GM12878 (cell line): ENCODE measurements around the gene PEMT. TPM values are rescaled to one million over a fixed set of nuclear protein-coding genes. Genes with fewer than 3 reads are reported as not detected.

Experiments used
- ATAC-seq: fragments of 200-7000 bp; cut with Tn5 transposase; 3 replicates; pipeline ENCODE4 v1.9.1; 2020; ENCODE audit warnings: mild to moderate bottlenecking, moderate library complexity
- BruUV-seq: library from RNA; stranded (reverse); fragments of 400-500 nt; replicated peaks from 2 replicates; lab custom pipeline; 2021; lab: Mats Ljungman, UMichigan
- CTCF ChIA-PET: fragments of 300-600 bp; sonication (Branson Sonifier 250); formaldehyde crosslinking; extraction: SDS; loops from one replicate; lab custom pipeline; 2021; ENCODE audit warnings: inconsistent platforms; lab: Yijun Ruan, JAX
- POLR2A ChIA-PET: fragments of 350-600 bp; formaldehyde crosslinking; extraction: SDS; loops from one replicate; lab custom pipeline; 2021; ENCODE audit warnings: inconsistent platforms; lab: Charles Lee
- RAD21 ChIA-PET: fragments of 300-600 bp; sonication (Branson Sonifier 250); formaldehyde crosslinking; loops from one replicate; lab custom pipeline; 2023; ENCODE audit warnings: antibody characterized with exemption; ENCODE audit not compliant: unreplicated experiment; lab: Charles Lee
- SMC1A ChIA-PET: fragments of 300-600 bp; sonication (Branson Sonifier 250); formaldehyde crosslinking; loops from one replicate; lab custom pipeline; 2023; ENCODE audit not compliant: unreplicated experiment, uncharacterized antibody; lab: Charles Lee
- DNase-seq: peaks from one replicate; pipeline ENCODE4 v3.0.0-alpha.2; 2011; ENCODE audit warnings: low read depth, low spot score
- FAIRE-seq: peaks from 3 replicates; lab custom pipeline; 2011; peaks lifted over from hg19 to GRCh38; lab: Jason Lieb, UNC
- H2AFZ ChIP-seq: 2 replicates; pipeline ENCODE4 v1.6.0; 2011; ENCODE audit warnings: low read depth, low read length, control low read depth; ENCODE audit not compliant: control insufficient read depth
- H3K27ac ChIP-seq: 2 replicates; pipeline ENCODE4 v1.5.1; 2011; ENCODE audit warnings: control low read depth; ENCODE audit not compliant: control insufficient read depth, insufficient read depth
- H3K27me3 ChIP-seq, 2 experiments: replicated peaks in 1 of 2; 2 replicates each; pipeline versions ENCODE4 v1.6.0 to v1.6.1; 2011; ENCODE audit warnings: low read length in 1 of 2; ENCODE audit not compliant: control insufficient read depth in 2 of 2, insufficient read depth in 2 of 2
- H3K36me3 ChIP-seq, 2 experiments: 2 replicates each; pipeline ENCODE4 v1.5.1; 2011; ENCODE audit warnings: low read length in 1 of 2; ENCODE audit not compliant: control insufficient read depth in 2 of 2, insufficient read depth in 2 of 2
- H3K4me1 ChIP-seq: 2 replicates; pipeline ENCODE4 v1.6.1; 2011; ENCODE audit warnings: mild to moderate bottlenecking, low read length, moderate library complexity, mixed read lengths; ENCODE audit not compliant: control insufficient read depth, insufficient read depth
- H3K4me2 ChIP-seq: 2 replicates; pipeline ENCODE4 v1.6.0; 2011; ENCODE audit warnings: control low read depth; ENCODE audit not compliant: control insufficient read depth, insufficient read depth
- H3K4me3 ChIP-seq: fragments of 200-600 bp; sonication (generic); 2 replicates; pipeline ENCODE4 v1.5.1; 2016
- H3K79me2 ChIP-seq: 2 replicates; pipeline ENCODE4 v1.6.0; 2011; ENCODE audit warnings: low read length; ENCODE audit not compliant: control insufficient read depth, insufficient read depth
- H3K9ac ChIP-seq: 2 replicates; pipeline ENCODE4 v1.8.0; 2011; ENCODE audit warnings: low read length, control low read depth, mixed read lengths; ENCODE audit not compliant: control insufficient read depth, insufficient read depth
- H3K9me3 ChIP-seq: replicated peaks from 3 replicates; pipeline ENCODE4 v1.5.1; 2011; ENCODE audit warnings: mild to moderate bottlenecking, low read length; ENCODE audit not compliant: control insufficient read depth, insufficient read depth
- H4K20me1 ChIP-seq: 2 replicates; pipeline ENCODE4 v1.6.0; 2011; ENCODE audit not compliant: control insufficient read depth, insufficient read depth
- BCL11A ChIP-seq: IDR thresholded peaks from 2 replicates; pipeline ENCODE4 v1.6.1; 2011; ENCODE audit warnings: low read depth, low read length
- FOXM1 ChIP-seq: IDR thresholded peaks from 2 replicates; pipeline ENCODE4 v1.6.1; 2012; ENCODE audit warnings: low read depth, mild to moderate bottlenecking, inconsistent platforms, low read length, moderate library complexity
- HDAC6 ChIP-seq: fragments of 200-600 bp; sonication (generic); IDR thresholded peaks from one replicate; pipeline ENCODE4 v1.8.0; 2017; ENCODE audit warnings: antibody characterized with exemption; ENCODE audit not compliant: unreplicated experiment
- KDM1A ChIP-seq: fragments of 200-600 bp; sonication (generic); IDR thresholded peaks from 2 replicates; pipeline ENCODE4 v1.6.1; 2016; ENCODE audit warnings: borderline replicate concordance
- KLF5 ChIP-seq: fragments of 450-650 bp; IDR thresholded peaks from 2 replicates; pipeline ENCODE4 v1.6.1; 2014; ENCODE audit warnings: mild to moderate bottlenecking; ENCODE audit not compliant: partially characterized antibody
- LARP7 ChIP-seq: fragments of 450-650 bp; IDR thresholded peaks from 2 replicates; pipeline ENCODE4 v1.6.1; 2017; ENCODE audit warnings: mild to moderate bottlenecking
- MTA2 ChIP-seq: fragments of 450-650 bp; IDR thresholded peaks from 2 replicates; pipeline ENCODE4 v1.6.1; 2016; ENCODE audit warnings: low read depth, mild to moderate bottlenecking, moderate library complexity
- NFYB ChIP-seq: IDR thresholded peaks from 2 replicates; pipeline ENCODE4 v1.6.1; 2011; ENCODE audit warnings: low read depth, mild to moderate bottlenecking, low read length, improper control_type of control experiment, moderate library complexity; ENCODE audit not compliant: insufficient read depth
- NR2C1 ChIP-seq: fragments of 450-650 bp; IDR thresholded peaks from 2 replicates; pipeline ENCODE4 v1.6.1; 2017; ENCODE audit warnings: antibody characterized with exemption, mild to moderate bottlenecking, moderate library complexity
- NR2F1 ChIP-seq: fragments of 450-650 bp; conservative IDR thresholded peaks from 2 replicates; pipeline ENCODE4 v1.6.1; 2017; ENCODE audit warnings: mild to moderate bottlenecking
- NRF1 ChIP-seq: conservative IDR thresholded peaks from 2 replicates; pipeline ENCODE4 v1.6.1; 2011; ENCODE audit warnings: mild to moderate bottlenecking, low read depth, low read length, improper control_type of control experiment
- POLR2AphosphoS2 ChIP-seq: IDR thresholded peaks from 2 replicates; pipeline ENCODE4 v1.6.1; 2011; ENCODE audit warnings: low read depth, mild to moderate bottlenecking, low read length, improper control_type of control experiment, moderate library complexity
- RELA ChIP-seq: fragments of 450-650 bp; IDR thresholded peaks from 2 replicates; pipeline ENCODE4 v1.8.0; 2014; ENCODE audit warnings: borderline replicate concordance; ENCODE audit not compliant: partially characterized antibody
- RFX5 ChIP-seq: IDR thresholded peaks from 2 replicates; pipeline ENCODE4 v1.6.1; 2011; ENCODE audit warnings: low read depth, low read length, improper control_type of control experiment
- ZNF217 ChIP-seq: fragments of 450-650 bp; IDR thresholded peaks from 2 replicates; pipeline ENCODE4 v1.6.1; 2017; ENCODE audit warnings: antibody characterized with exemption, mild to moderate bottlenecking
- WGBS: methylation state at CpG from one replicate; pipeline ENCODE4 v1.1.6; 2016; ENCODE audit warnings: low lambda C conversion rate; ENCODE audit not compliant: insufficient replicate concordance, insufficient coverage; ENCODE audit errors: missing lambda C conversion rate; 5-methylcytosine and 5-hydroxymethylcytosine counted together
- in situ Hi-C: fragments of 300-500 bp; cut with MboI; formaldehyde crosslinking; loops from 9 replicates; pipeline ENCODE4 v1.14.3; 2018; ENCODE audit warnings: mixed read lengths
- intact Hi-C: fragments of 100-400 bp; cut with micrococcal nuclease; formaldehyde crosslinking; loops from one replicate; pipeline ENCODE4 v1.14.2; 2022; ENCODE audit not compliant: unreplicated experiment
- polyA plus RNA-seq, 11 experiments: library from polyadenylated mRNA; depleted of rRNA in 4 of 11; unstranded in 6 of 11; stranded (reverse) in 5 of 11; fragments of >200 nt; fragmentation: Nextera tagmentation in 4 of 11; fragmentation: Illumina TruSeq in 1 of 11; extraction: Ambion mirVana in 4 of 11; extraction: Trizol in 1 of 11; gene quantifications; 1 replicate in 1 of 11; 2 replicates in 10 of 11; pipeline versions ENCODE4 v1.2.1 to v1.2.3, GENCODE V29; 2011 to 2016; ENCODE audit warnings: inconsistent platforms in 2 of 11, missing spikeins in 2 of 11, low read depth in 1 of 11
- total RNA-seq, 4 experiments: library from RNA; depleted of rRNA in 3 of 4; stranded (reverse); fragments of >200 nt in 3 of 4; fragmentation: Illumina TruSeq in 1 of 4; extraction: Trizol in 1 of 4; gene quantifications; 2 replicates each; pipeline versions ENCODE4 v1.2.1 to v1.2.3, GENCODE V29; 2013 to 2021
- TF ChIP-seq, protein P1 (sequence below): IDR thresholded peaks from 2 replicates; pipeline ENCODE4 v1.6.1; 2011; ENCODE audit warnings: low read depth, mild to moderate bottlenecking, low read length, moderate library complexity, borderline replicate concordance; ENCODE audit errors: extremely low read depth
- TF ChIP-seq, protein P2 (sequence below): IDR thresholded peaks from 2 replicates; pipeline ENCODE4 v1.6.1; 2011; ENCODE audit warnings: low read depth, low read length, improper control_type of control experiment, borderline replicate concordance
- TF ChIP-seq, protein P3 (sequence below): IDR thresholded peaks from 2 replicates; pipeline ENCODE4 v1.6.1; 2011; ENCODE audit warnings: borderline replicate concordance, low read depth, mild to moderate bottlenecking, moderate library complexity, low read length; ENCODE audit not compliant: insufficient read depth, poor library complexity, severe bottlenecking

Gene PEMT
- total and polyA plus RNA-seq, 10 of the 15 experiments (the other 5 are each of a cell fraction or from before 2014, with no cell fraction given): 2.8 to 44.7 (median 25.4) TPM

DNA sequence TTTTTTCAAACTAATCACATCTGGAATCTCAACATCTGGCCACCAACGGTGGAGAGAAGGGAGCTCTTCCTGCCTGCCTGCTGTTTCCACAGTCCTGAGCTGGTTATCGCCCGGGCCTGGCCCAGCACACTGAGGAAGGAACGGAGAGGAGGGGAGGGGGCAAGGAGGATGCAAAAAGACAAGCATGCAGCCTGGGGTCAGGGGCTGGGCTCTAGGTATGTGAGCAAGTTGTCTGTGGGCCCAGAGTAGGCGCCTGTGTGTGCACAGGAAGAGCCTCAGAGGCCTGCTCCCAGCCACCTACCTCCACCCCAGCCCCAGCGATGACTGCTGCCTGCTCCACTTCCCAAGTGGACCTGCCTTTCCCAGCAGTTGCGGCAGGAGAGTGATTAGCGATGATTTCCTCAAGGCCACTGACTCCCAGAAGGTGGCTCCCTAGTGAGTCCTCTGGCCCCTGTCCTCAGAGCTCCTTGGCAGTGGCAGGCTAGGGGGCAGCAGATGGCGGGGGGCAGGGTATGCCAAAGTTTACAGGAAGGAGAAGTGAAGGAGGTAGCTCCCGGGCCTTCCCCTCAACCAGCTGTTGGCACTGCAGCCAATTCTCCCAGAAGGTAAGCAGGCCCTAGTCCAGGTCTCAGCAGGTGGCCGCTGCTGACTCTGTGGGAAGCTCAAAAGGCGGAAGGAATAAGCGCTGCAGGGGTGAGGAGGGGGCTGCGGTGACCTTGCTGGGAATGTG lies 68.3 kb downstream of the PEMT start:
- Histone ChIP-seq H4K20me1 (no peaks in the 10 kb centered on the region), H2AFZ (no peak overlapping the region), H3K79me2 (no peaks in the 10 kb centered on the region), H3K27me3 (no peaks in the 10 kb centered on the region), H3K9ac (no peak overlapping the region), H3K4me2 (no peak overlapping the region), H3K4me1 (no peaks in the 10 kb centered on the region), H3K27ac (no peak overlapping the region), H3K9me3 (no peaks in the 10 kb centered on the region), H3K36me3 (no peaks in the 10 kb centered on the region), H3K4me3 (no peak overlapping the region)
- POLR2A ChIA-PET: no interaction called here
- intact Hi-C loops (no loop called here), in situ Hi-C loops (no loop called here)
- no TSS peak for BruUV-seq
- no peak for FAIRE-seq
- TF ChIP-seq KLF5 (no peak), RFX5 (no peak), NR2F1 (no peak), BCL11A (no peak), KDM1A (no peak), RELA (no peak), NRF1 (no peak), FOXM1 (no peak), MTA2 (no peak), NFYB (no peak), ZNF217 (no peak), HDAC6 (no peak), NR2C1 (no peak), LARP7 (no peak), POLR2AphosphoS2 (no peak)
- TF ChIP-seq, protein P1, sequence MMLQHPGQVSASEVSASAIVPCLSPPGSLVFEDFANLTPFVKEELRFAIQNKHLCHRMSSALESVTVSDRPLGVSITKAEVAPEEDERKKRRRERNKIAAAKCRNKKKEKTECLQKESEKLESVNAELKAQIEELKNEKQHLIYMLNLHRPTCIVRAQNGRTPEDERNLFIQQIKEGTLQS: no peak
- TF ChIP-seq, protein P2, sequence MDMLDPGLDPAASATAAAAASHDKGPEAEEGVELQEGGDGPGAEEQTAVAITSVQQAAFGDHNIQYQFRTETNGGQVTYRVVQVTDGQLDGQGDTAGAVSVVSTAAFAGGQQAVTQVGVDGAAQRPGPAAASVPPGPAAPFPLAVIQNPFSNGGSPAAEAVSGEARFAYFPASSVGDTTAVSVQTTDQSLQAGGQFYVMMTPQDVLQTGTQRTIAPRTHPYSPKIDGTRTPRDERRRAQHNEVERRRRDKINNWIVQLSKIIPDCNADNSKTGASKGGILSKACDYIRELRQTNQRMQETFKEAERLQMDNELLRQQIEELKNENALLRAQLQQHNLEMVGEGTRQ: no peak
- TF ChIP-seq, protein P3, sequence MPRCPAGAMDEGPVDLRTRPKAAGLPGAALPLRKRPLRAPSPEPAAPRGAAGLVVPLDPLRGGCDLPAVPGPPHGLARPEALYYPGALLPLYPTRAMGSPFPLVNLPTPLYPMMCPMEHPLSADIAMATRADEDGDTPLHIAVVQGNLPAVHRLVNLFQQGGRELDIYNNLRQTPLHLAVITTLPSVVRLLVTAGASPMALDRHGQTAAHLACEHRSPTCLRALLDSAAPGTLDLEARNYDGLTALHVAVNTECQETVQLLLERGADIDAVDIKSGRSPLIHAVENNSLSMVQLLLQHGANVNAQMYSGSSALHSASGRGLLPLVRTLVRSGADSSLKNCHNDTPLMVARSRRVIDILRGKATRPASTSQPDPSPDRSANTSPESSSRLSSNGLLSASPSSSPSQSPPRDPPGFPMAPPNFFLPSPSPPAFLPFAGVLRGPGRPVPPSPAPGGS: no peak
- SMC1A ChIA-PET: no interaction called here
- ATAC-seq: no peak
- RAD21 ChIA-PET: no interaction called here
- WGBS: 75% methylated on average over 13 of the region's 14 CpGs
- CTCF ChIA-PET: no interaction called here
- no peak for DNase-seq
